NOMO-1 treated with dmso at 0.1 percent for 144 hours (cell line): ENCODE data around the gene RTN4RL2.

Experiments
- DNase-seq: peaks from one replicate; lab custom pipeline; 2025; ENCODE audit not compliant: unreplicated experiment; lab: John Stamatoyannopoulos, UW

The RTN4RL2 gene

DNA sequence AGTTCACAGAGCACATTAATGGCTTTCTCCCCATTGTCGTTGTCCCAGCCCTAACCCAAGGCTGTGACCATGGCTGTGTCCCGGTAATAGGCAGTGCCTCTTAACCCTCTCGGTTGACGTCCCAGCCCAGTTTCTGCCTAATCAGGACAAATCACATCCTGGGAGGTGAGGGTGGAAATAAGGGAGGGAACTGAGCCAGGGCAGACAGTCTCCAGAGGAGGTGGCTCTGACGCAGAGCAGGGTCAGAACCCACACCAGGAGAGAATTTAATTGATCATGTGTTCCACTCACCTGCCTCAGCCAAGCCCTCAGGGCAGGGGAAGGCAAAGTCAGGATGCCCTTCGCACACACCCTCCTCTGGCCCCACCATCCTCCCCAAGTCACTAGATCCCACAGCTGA, 38.2 kb downstream of the RTN4RL2 start:
- DNase-seq: no peak

DNA sequence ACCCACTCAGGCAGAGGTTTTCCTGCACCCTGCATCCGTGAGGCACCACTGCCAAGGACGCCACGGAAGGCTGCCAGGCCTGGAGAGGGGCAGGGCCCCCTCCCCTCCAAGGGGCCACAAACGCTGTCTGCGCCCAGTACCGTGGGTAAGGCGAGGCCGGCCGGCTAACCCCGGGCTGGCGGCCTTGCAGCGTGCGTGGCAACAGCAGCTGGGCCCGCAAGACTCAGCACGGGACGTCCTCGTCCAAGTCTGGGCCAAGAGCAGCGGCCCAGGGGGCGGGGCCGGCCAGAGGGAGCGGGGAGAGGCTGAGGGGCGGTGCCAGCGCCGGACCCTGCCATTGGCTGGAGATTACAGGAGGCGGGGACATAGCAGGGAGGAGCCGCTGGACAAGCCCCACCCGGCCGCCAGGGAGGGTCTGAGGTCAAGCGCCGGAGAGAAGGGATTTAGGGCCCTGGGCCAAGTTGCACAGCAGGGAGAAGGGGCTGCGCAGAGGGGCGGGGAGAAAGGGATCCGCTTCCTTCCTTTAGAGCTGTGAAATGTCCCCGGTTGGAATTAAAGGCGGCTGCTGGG, 39.2 kb downstream of the RTN4RL2 start:
- peak; percentile 42 for DNase-seq

DNA sequence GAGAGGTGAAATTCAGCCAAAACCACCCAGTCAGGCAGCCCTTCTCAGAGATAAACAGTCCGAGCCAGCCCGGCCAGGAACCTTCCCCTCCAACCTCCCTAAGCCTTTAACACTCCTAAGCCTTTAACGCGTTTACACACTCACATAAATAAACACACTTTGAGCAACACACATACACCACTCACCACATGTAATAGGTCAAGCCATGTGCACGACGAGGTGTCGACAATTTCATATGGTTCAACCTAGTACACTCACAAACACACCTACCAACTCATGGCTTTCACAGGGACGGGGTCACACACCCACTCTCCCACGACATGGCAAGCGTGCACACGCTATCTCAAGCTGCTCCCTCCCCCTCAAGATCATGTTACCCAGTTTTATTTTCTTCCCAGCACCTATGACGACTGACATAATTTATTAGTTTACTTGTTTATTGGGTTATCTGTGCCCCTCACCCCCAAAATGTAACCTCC, 39.7 kb downstream of the RTN4RL2 start:
- no peak for DNase-seq

DNA sequence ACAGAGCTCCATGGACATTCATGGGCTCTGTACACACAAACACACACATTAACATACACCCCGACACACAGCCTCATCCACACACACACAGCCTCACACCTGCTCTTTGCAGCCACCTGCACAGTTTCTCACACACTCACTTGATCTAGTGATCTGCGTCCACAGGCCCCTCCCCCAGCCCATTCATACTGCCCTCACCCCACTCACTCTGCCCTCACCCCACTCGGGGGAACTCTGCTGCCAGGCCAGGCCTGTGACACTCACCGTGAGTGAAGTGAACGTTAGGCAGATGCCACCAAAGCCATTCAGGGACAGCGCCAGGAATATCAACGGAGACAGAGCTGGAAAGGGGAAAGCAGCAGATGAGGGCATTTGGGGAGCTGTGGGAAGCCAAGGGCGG, 40.2 kb downstream of the RTN4RL2 start:
- no peak for DNase-seq

DNA sequence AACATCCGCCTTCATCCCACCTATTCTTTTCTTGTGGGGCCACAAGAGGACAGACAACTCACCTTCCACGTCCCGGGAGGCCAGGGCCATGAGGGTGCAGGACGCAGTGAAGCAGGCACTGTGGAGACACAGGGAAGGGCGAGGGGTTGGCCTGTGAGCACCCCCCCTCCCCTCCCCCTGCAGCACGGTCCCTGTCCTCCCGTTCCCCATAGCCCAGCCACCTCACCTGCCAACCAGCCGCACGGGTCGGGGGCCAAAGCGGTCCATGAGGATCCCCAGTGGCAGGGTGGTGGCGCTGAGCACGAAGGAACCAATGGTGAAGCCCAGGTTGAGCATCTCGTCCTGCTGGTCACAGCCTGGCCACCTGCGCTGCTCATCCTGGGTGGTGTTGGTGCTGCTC, 40.6 kb downstream of the RTN4RL2 start:
- no peak for DNase-seq

DNA sequence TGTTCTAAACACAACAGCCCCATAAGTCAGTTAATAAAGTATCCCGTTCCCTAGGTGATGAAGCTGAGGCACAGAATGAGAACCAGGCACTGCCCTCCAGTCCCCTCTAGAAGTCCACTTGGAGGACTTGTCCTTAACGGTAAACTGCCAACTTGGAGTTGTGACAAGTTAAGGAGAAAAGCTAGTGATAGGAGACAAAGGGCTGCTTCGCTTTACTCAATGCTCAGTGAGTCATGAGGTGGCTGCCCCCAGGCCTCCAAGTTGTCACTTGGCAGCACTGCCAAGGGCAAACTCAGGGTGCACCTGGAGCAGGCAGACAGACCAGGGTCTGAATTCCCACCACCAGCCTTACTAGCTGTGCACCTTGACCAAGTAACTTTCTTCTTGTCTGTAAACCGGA, 41.6 kb downstream of the RTN4RL2 start:
- no peak for DNase-seq

DNA sequence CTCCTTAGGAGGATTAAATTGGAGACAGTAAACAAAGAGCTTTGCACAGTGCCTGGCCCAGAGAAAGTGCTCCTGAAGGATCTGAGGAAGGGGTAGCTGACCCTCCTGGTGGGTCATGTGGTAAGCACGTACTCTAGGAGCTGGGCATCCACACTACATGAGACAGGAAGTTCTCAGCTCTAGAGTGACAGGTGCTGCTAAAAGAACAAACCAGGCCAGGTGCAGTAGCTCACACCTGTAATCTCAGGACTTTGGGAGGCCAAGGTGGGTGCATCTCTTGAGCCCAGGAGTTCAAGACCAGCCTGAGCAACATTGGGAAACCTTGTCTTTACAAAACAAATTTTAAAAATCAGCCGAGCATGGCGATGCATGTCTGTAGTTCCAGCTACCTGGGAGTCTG, 42.0 kb downstream of the RTN4RL2 start:
- no peak for DNase-seq

DNA sequence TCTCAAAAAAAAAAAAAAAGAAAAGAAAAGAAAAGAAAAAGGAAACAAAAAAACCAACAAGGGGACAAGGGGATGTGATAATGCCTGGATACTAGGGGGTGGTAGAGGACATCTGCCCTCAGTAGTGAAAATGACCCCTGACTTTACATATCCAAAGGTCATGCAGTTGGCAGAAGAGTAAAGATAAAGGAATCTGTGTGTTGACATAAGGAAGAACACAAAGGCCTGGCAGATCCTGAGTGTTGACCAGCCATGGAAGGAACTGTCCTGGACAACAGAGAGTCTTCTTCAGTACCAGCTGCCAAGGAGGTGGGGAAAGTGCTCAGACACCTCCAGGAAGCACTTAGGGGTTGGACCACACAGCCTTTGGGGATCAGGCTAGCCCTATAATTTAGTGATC, 42.5 kb downstream of the RTN4RL2 start:
- no peak for DNase-seq

DNA sequence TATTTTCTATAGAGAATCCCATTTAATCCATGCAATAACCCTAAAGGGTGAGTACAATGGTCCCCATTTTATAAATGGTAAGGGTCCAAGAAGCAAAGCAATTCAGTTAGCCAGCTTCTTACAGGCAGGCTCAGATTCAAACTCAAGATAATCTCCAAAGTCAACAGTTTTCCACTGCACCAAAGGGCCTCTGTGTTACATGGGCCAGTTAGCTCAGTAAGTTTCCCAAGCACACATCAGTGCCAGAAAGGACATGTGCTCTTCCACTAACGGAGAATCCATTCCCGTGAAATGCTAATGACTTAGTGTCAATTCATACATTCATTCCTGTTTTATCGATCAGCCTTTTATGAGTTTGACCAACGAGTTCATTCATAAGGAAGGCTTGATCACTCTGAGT, 44.2 kb downstream of the RTN4RL2 start:
- DNase-seq: no peak

DNA sequence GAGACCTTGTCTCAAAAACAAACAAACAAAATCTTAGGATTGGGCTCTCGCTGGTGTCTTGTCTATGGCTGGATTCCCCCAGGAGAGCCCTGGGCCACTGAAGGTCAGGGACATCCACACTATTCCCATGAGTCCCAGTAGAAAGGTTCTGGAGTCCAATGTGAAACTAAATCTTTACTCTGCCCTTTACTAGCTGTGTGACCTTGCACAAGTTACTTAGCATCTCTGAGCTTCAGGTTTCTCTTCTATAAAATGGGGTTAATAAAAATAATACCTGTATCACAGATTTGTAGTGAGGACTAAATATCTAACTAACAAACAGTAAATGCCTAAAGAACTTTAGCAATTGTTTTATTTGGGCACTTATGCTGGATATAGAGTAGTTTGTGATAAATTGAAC, 46.2 kb downstream of the RTN4RL2 start:
- no peak for DNase-seq

DNA sequence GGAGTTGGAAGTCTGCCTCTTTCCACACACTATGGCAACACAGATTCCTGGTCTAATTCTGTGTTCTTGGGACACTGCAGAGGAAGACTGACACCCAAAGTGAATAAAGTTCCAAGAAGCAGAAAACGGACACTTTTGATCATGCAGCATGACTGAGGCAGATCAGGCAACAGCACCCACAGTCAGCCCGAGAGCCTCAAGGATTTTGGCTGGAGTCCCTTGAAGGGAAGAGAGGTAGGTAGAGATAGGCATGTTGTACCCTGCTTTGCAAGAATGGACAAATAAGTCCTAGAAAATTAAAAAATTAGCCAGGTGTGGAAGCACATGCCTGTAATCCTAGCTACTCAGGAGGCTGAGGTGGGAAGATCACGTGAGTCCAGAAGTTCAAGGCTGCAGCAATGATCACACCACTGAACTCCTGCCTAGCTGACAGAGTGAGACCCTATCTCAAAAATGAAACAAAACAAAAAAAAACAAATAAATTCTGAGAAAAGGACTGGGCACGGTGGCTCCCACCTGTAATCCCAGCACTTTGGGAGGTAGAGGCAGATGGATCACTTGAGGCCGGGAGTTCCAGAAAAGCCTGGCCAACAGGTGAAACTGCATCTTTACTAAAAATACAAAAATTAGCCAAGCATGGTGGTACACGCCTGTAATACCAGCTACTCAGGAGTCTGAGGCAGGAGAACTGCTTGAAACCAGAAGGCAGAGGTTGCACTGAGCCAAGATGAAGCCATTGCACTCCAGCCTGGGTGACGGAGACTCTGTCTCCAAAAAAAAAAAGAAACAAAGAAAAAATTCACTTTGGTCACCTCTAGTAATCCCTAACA, 48.2 kb downstream of the RTN4RL2 start:
- DNase-seq: no peak

DNA sequence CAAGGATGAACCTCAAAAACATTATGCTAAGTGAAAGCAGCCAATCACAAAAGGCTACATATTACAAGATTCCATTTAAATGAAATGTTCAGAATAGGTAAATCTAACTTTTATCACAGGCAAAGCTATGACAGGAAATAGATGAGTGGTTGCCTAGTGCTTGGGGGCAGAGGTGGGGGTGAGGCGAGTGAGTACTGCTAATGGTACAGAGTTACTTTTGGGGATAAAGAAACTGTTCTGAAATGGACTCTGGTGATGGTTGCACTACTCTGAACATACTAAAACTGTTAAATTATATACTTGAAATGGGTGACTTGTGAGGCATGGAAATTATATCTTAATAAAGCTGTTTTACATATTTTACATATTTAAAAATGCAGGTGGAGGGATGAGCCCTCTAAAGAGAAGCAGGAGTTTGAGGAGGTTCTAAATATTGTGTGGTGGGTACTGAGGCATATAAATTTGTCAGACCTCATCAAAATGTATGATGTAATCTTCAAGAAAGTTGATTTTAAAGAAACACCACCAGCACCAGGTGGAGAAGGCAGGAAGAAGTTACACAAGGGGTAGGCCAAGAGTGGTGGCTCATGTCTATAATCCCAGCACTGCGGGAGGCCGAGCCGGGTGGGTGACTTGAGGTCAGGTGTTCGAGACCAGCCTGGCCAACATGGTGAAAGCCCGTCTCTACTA, 51.6 kb downstream of the RTN4RL2 start:
- no peak for DNase-seq

DNA sequence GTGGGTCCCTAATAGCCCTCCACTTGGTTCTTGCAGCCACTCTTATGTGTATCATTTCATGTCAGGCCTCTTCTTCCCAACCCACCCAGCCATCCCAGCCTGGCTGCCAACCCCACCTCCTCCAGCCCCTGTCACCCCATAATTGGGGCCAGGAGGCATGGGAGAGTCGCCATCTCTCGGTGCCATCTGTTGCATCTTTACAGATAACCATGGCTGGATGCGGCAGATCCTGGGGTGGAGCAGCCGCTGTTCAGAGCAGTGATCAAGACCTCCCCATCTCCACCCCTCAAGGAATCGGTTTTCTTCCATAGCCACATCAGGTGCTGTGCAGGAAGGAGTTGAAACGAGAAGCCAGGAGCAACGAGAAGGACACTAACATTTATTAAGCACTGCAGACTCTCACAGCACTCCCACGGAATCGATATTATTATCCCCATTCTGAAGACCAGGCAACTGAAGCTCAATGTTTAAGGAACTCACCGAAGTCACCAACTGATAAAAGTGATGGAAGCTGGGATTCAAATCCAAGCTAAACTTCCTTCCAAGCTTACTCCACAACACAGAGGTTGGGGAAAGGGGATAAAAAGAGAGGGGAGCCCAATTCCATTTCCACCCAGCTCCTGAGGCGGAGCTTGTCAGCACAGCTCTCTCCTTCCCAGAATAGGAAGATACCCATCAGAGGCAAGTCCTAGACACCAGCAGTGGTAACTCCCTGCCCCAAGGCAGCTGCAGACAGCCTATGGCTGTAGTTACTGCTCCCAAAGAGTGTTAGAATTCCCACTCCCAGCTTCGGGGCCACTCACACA, 52.5 kb downstream of the RTN4RL2 start:
- DNase-seq: no peak

DNA sequence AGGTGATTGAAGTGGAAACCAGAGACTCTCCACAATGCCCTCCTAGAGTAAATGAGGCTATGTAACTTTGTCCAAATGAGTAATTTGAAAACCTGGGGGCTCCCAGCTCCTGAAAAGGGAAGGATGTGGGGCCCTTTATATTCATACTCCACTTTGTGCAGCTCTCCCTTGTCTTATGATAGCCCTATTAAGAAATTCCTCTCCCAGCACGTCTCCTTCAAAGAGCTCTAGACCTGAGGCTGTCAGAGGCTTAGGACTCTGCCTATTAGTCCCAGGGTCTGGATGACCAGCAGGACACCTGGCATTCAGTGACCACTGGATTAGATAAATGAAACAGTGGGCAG, 53.1 kb downstream of the RTN4RL2 start:
- DNase-seq: no peak

DNA sequence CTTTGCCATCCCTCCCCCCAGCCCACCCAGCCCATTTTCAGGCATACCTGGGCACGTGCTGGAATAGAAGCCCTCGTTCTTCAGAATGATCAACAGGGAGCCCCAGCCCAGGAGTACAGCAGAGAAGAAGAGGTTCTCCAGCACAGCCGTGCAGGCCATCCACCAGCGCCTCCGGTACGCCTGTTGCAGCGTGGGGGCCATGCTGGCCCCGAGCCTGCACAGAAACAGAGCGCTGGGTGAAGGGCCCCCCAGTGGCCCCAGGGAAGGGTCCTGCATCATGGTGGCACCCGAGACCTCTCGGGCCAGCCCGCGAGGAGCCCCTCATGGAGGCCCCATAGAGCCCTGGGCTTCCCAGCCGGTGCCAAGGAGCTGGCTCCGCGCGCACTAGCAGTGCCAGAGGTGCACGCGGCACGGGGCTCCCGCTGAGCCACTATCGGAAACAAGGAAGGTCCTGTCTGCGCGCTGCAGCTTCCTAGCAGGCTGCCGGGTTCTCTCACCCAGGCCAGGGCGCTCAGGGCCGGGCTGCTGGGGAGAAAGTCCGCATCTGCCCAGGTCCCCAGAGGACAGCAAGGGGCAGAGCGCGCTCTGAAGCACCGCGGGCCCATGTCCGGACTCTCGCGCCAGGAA, 53.7 kb downstream of the RTN4RL2 start:
- DNase-seq: no peak

DNA sequence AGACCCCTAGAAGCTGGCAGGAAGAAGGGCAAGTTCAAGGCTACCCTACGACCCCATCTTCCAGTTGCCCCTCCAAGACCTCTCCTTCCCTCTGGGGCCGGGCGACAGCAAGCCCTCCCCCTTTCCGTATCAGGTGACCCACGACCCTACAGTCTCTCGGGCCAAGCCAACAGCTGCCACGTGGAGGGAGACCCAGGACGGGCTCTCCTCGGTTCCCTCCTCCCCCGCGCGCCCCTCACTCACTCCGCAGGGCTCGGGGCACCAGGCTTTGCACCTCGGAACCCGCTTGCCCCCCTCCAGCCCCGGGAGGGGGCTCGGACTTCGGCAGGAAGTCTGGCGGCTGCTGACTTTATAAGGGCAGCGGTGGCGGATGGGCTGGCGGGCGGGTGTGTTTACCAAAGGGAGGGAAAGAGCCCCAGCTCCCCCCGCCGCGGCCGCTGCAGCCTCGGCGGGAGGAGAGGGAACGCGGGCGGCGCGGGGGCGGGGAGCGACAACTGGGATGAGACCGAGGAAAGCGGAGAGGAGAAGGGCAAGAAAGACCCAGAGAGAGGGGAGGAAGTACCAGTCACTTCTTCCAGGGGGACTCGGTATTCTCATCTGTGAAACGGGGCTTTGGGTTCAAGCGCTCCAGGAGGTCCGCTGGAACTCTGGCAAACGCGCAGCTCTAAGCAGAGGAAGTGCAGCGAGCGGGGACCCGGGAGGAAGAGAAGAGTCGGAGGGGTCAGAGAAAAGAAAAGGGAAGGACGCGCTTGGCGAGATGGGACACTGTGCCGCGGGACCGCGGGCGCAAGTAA, 54.4 kb downstream of the RTN4RL2 start:
- no peak for DNase-seq

DNA sequence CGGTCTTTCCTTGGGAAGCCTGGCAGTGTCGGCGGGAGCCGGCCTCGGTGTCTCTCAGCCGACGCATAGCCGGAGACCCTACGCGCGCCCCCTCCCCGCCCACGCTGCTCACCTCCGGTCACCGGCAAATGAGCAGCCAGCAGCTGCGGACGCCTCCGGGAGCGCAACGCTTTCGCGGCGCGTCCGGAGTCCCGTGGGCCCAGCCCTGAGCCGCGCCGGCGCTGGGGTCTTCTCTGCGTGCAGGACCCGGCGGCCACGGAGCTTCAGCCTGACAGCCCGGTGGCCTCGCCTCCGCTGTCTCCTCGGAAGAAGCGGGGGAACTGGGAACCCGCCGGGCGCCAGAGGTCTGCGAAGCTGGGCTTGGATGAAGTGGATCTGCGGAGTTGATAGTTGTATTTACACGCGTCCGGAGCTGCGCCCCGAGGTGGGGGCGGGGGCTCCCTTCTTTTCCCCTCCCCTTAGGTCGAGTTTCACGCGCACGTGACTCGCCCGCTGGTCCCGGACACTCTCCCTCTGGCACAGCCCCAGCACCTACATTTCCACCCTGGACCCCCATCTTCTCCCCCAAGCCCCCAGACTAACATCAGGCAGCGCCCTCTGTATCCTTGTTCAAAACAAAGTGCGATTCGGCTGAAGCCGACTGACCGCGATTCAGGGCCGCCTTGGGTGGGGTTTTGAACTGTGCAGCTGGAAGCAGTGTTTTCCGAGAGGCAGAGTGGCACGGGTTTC, 55.2 kb downstream of the RTN4RL2 start, which contains the start of gene SLC43A1:
TSS of gene SLC43A1 (minus strand) at position 371 of the 729 bp plus-strand sequence. CDS start 1,591 bp downstream, outside the sequence.
- DNase-seq: no peak

DNA sequence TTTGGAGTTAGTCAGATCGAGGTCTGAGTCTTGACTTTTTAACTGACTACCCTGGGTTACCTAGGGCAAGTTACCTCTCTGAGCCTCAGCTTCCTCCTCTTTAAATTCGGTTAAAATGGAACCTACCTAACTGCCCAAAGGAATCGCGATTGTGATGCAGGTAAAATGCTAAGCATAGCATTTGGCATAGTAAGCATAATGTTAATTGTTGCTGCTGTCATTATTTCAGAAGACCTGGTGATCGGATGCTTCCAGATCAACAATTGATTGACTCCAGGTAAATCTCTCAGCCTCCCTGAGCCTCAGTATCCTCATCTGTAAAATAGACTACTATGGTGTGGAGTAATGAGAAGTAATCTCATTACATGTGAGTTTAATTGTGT, 55.7 kb downstream of the RTN4RL2 start:
- no peak for DNase-seq

DNA sequence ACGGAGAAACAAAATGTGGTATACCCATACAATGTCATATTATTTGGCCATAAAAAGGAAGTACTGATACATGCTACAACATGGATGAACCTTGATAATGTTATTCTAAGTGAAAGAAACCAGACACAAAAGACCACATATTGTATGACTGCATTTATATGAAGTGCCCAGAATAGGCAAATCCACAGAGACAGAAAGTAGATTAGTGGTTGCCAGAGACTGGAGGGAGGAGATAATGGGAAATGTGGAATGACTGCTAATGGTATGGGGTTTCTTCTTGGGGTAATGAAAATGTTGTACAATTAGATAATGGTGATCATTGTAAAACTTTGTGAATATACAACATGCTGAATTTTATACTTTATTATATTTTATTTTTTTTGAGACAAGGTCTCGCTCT, 60.8 kb downstream of the RTN4RL2 start:
- DNase-seq: no peak
